ENCODE results near the gene HGD. TPM values are rescaled to one million over a fixed set of nuclear protein-coding genes. Genes with fewer than 3 reads are reported as not detected.

HGD gene
- total and polyA plus RNA-seq, 12 donors: 0.32 to 2.2 (median 0.72) TPM; not detected in 1

GRCh38 chr3:120596853-120597223 is 85.2 kb downstream of the HGD start:
- no peak for DNase-seq
- Histone ChIP-seq H3K36me3 (replicated peaks in 1 of 2) (peaks cover 0 to 23% of the 10 kb centered on the region in 2 donors), H3K27me3 (no peaks in the 10 kb centered on the region), H3K27ac (peak overlapping the region; percentile 89 to 96 (median 92)), H3K4me1 (replicated peaks in 1 of 2) (peaks cover 27 to 51% of the 10 kb centered on the region in 2 donors), H3K9me3 (replicated peaks in 1 of 3) (no peaks in the 10 kb centered on the region), H3K4me3 (peak overlapping the region; percentile 35 to 84 (median 58))
- TF ChIP-seq POLR2A (IDR thresholded peaks at IDR 0.05) (no peak), CTCF (IDR thresholded peaks at IDR 0.05) (no peak)
- WGBS, 4 donors: 14 to 31% (median 25%) methylated on average over 3 of the region's 3 CpGs
- intact Hi-C loops (cut with DNase I): no loop called here

- peak; percentile 96 to 99 (median 98) for DNase-seq
- intact Hi-C loops (cut with DNase I): no loop called here
- peak within 1 kb of the TSS; percentile 89 to 96 (median 92) for H3K27ac ChIP-seq
- H3K4me1 ChIP-seq (replicated peaks in 1 of 2): peaks cover 27 to 51% of the 10 kb centered on the region in 2 donors
- H3K36me3 ChIP-seq (replicated peaks in 1 of 2): peaks cover 0 to 17% of the 10 kb centered on the region in 2 donors
- peak; percentile 68 to 91 for TF ChIP-seq POLR2A (IDR thresholded peaks at IDR 0.05)
- no peak for TF ChIP-seq CTCF (IDR thresholded peaks at IDR 0.05)
- H3K9me3 ChIP-seq (replicated peaks in 1 of 3): no peaks in the 10 kb centered on the region
- 0 to 1% (median 0%) methylated on average over 50 to 53 of the region's 53 CpGs for WGBS, 4 donors
- peak within 1 kb of the TSS; percentile 35 to 84 (median 58) for H3K4me3 ChIP-seq
- no peaks in the 10 kb centered on the region for H3K27me3 ChIP-seq
These were observed 85.8 kb downstream of the HGD start, which contains the start of gene NDUFB4 for GRCh38 chr3:120596116-120596852. Gene NDUFB4, plus strand, starts transcription at chr3:120596336. Its CDS starts 24 bp downstream, at chr3:120596360.

GRCh38 chr3:120595788-120596115 is 86.3 kb downstream of the HGD start:
- WGBS, 4 donors: 0 to 8% (median 1%) methylated on average over 4 of the region's 4 CpGs
- intact Hi-C loops (cut with DNase I): no loop called here
- TF ChIP-seq CTCF (IDR thresholded peaks at IDR 0.05): no peak
- TF ChIP-seq POLR2A (IDR thresholded peaks at IDR 0.05): no peak
- H3K27me3 ChIP-seq: no peaks in the 10 kb centered on the region
- peak overlapping the region in 3 of 5 donors; percentile 92 to 96 (median 96) for H3K27ac ChIP-seq
- peaks cover 27 to 46% of the 10 kb centered on the region in 2 donors for H3K4me1 ChIP-seq (replicated peaks in 1 of 2)
- no peaks in the 10 kb centered on the region for H3K9me3 ChIP-seq (replicated peaks in 1 of 3)
- H3K36me3 ChIP-seq (replicated peaks in 1 of 2): peaks cover 0 to 12% of the 10 kb centered on the region in 2 donors
- no peak for DNase-seq
- H3K4me3 ChIP-seq: peak overlapping the region in 2 of 4 donors; percentile 50 to 84

- intact Hi-C loops (cut with DNase I): no loop called here
- WGBS, 4 donors: 84 to 88% (median 87%) methylated on average over 3 of the region's 3 CpGs
- H3K4me1 ChIP-seq (replicated peaks in 1 of 2): no peaks in the 10 kb centered on the region
- H3K27me3 ChIP-seq: no peaks in the 10 kb centered on the region
- no peaks in the 10 kb centered on the region for H3K9me3 ChIP-seq (replicated peaks in 1 of 3)
- no peak overlapping the region for H3K4me3 ChIP-seq
- TF ChIP-seq CTCF (IDR thresholded peaks at IDR 0.05): no peak
- TF ChIP-seq POLR2A (IDR thresholded peaks at IDR 0.05): no peak
- no peak overlapping the region for H3K27ac ChIP-seq
- DNase-seq: no peak
- H3K36me3 ChIP-seq (replicated peaks in 1 of 2): no peaks in the 10 kb centered on the region
These were observed 94.6 kb downstream of the HGD start for GRCh38 chr3:120587332-120587975.

Small RNA genes lying within 50 kb of the gene (small RNA-seq; reads per million reads assigned to genes)
- 0 reads per million in 2 donors for gene MTCO1P29
- 0 reads per million in 2 donors for gene MTCO2P29

Other genes with a start within 250 kb of the HGD start
- 100 to 1,000 TPM; 198 to 625 (median 350) TPM for gene FSTL1, start 231.2 kb downstream of the HGD start, total RNA-seq
- gene FSTL1, start 231.2 kb downstream of the HGD start, polyA plus RNA-seq: 100 to 1,000 TPM in 1 of 3 donors, 10 to 100 TPM in 2; 45.6 to 176 (median 64.2) TPM
- 100 to 1,000 TPM; 141 to 606 (median 333) TPM for gene NDUFB4, start 85.9 kb downstream of the HGD start, total RNA-seq
- 100 to 1,000 TPM; 208 to 905 (median 762) TPM for gene NDUFB4, start 85.9 kb downstream of the HGD start, polyA plus RNA-seq
- gene RABL3, start 60.3 kb upstream of the HGD start, total RNA-seq: 10 to 100 TPM; 23.8 to 75.4 (median 48.3) TPM
- gene RABL3, start 60.3 kb upstream of the HGD start, polyA plus RNA-seq: 10 to 100 TPM in 1 of 3 donors, 1 to 10 TPM in 2; 5.8 to 94.2 (median 9.0) TPM
- 10 to 100 TPM; 11.6 to 37.3 (median 25.6) TPM for gene GTF2E1, start 60.5 kb upstream of the HGD start, total RNA-seq
- gene GTF2E1, start 60.5 kb upstream of the HGD start, polyA plus RNA-seq: 10 to 100 TPM; 10.2 to 29.0 (median 15.2) TPM
- gene STXBP5L, start 226.0 kb upstream of the HGD start, total RNA-seq: 1 to 10 TPM in 6 of 9 donors, under 1 TPM in 3; 0.60 to 8.4 (median 2.9) TPM
- gene STXBP5L, start 226.0 kb upstream of the HGD start, polyA plus RNA-seq: 1 to 10 TPM; 1.0 to 1.8 (median 1.5) TPM